HEK293 (cell line): ENCODE data around the gene PPARGC1A.

Experiments used
- HOXA7 ChIP-seq: sonication (generic); formaldehyde crosslinking; IDR thresholded peaks from 2 replicates; pipeline ENCODE4 v1.8.1; 2022; ENCODE audit warnings: missing genetic modification reagents, borderline replicate concordance
- ZNF138 ChIP-seq: fragments of 450-650 bp; formaldehyde crosslinking; IDR thresholded peaks from 2 replicates; pipeline ENCODE4 v1.5.1; 2016; ENCODE audit warnings: missing biosample characterization, missing genetic modification characterization, borderline replicate concordance
- ZNF341 ChIP-seq: fragments of 450-650 bp; formaldehyde crosslinking; IDR thresholded peaks from 2 replicates; pipeline ENCODE4; 2016; ENCODE audit warnings: low read depth, missing biosample characterization, missing genetic modification characterization
- ZNF561 ChIP-seq: fragments of 450-650 bp; IDR thresholded peaks from 2 replicates; pipeline ENCODE4 v1.5.1; 2018; ENCODE audit warnings: missing biosample characterization, missing genetic modification characterization, borderline replicate concordance
- ZNF677 ChIP-seq: fragments of 450-650 bp; IDR thresholded peaks from 2 replicates; pipeline ENCODE4 v1.5.0; 2018; ENCODE audit warnings: missing biosample characterization, mild to moderate bottlenecking, missing genetic modification characterization, moderate library complexity
- TF ChIP-seq, protein P1 (sequence below): fragments of 450-650 bp; formaldehyde crosslinking; IDR thresholded peaks from 2 replicates; pipeline ENCODE4 v1.5.1; 2016; ENCODE audit warnings: missing biosample characterization, missing genetic modification characterization

DNA sequence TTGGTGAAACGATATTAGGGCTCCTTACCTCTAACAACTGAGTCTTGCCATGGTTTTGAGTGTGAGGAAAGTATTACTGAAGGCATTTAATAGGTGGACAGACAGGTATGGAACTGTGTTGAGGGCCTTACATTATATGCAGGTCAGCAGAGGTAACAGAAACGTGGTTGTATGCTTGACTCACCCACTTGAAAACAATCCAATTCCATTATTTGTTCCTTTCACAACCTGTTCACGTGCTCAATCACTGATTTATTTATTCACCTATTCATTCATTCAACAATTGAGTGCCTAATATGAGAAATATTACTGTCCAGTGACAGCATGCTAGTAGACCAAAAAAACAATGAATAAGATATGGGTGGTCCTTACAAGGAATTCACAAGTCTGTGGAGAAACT, 33.3 kb upstream of the PPARGC1A start:
- TF ChIP-seq ZNF138 (no peak), ZNF341 (tag by site-specific recombination) (no peak), HOXA7 (no peak), ZNF561 (tag by site-specific recombination) (no peak), ZNF677 (tag by site-specific recombination) (no peak)
- TF ChIP-seq, protein P1, sequence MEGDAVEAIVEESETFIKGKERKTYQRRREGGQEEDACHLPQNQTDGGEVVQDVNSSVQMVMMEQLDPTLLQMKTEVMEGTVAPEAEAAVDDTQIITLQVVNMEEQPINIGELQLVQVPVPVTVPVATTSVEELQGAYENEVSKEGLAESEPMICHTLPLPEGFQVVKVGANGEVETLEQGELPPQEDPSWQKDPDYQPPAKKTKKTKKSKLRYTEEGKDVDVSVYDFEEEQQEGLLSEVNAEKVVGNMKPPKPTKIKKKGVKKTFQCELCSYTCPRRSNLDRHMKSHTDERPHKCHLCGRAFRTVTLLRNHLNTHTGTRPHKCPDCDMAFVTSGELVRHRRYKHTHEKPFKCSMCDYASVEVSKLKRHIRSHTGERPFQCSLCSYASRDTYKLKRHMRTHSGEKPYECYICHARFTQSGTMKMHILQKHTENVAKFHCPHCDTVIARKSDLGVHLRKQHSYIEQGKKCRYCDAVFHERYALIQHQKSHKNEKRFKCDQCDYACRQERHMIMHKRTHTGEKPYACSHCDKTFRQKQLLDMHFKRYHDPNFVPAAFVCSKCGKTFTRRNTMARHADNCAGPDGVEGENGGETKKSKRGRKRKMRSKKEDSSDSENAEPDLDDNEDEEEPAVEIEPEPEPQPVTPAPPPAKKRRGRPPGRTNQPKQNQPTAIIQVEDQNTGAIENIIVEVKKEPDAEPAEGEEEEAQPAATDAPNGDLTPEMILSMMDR (tag by site-specific recombination): no peak
